B cell (primary cell): ENCODE results near the gene RIMS3. TPM values are rescaled to one million over a fixed set of nuclear protein-coding genes. Genes with fewer than 3 reads are reported as not detected.
A peak's percentile ranks its signal among the peaks of the same experiment; 100 is the strongest.

ENCODE experiments used
- ATAC-seq: fragments of 200-7000 bp; cut with Tn5 transposase; one replicate; pipeline ENCODE4 v1.10.0; 2021; ENCODE audit warnings: low read depth, mild to moderate bottlenecking, moderate number of reproducible peaks, moderate library complexity
- CTCF ChIA-PET: fragments of 350-600 bp; sonication (Branson Sonifier 250); formaldehyde crosslinking; loops from one replicate; lab custom pipeline; 2021; ENCODE audit warnings: antibody characterized with exemption, inconsistent platforms; lab: Charles Lee
- POLR2A ChIA-PET: fragments of 350-600 bp; sonication (Branson Sonifier 250); formaldehyde crosslinking; loops from one replicate; lab custom pipeline; 2021; ENCODE audit warnings: antibody characterized with exemption; lab: Charles Lee
- DNase-seq: peaks from one replicate; pipeline ENCODE4 v3.0.0; 2013
- H2AFZ ChIP-seq: 2 replicates; pipeline ENCODE4 v1.6.1; 2012; ENCODE audit warnings: mild to moderate bottlenecking, low read depth, low read length; ENCODE audit not compliant: insufficient read depth, poor library complexity, severe bottlenecking
- H3K27ac ChIP-seq, 2 donors: 1 replicate in 1 of 2; 2 replicates in 1 of 2; pipeline ENCODE4 v1.5.1; 2012 to 2013; ENCODE audit warnings: low read length in 2 of 2, mild to moderate bottlenecking in 2 of 2, moderate library complexity in 1 of 2
- H3K27me3 ChIP-seq, 4 experiments: fragments of 200-600 bp in 1 of 4; sonication (generic) in 1 of 4; replicated peaks in 1 of 4; 1 replicate in 2 of 4; 2 replicates in 2 of 4; pipeline versions ENCODE4 v1.6.1 to v1.7.0; 2013 to 2016; ENCODE audit warnings: low read length in 3 of 4, mild to moderate bottlenecking in 2 of 4, mixed read lengths in 1 of 4, moderate library complexity in 1 of 4; ENCODE audit not compliant: insufficient read depth in 4 of 4, control insufficient read depth in 3 of 4; ENCODE audit errors: control extremely low read depth in 1 of 4
- H3K36me3 ChIP-seq, 2 experiments: replicated peaks in 1 of 2; 1 replicate in 1 of 2; 2 replicates in 1 of 2; pipeline versions ENCODE4 v1.6.1 to v1.7.1; 2013; ENCODE audit warnings: low read length in 1 of 2; ENCODE audit not compliant: insufficient read depth in 2 of 2, control insufficient read depth in 1 of 2; ENCODE audit errors: control extremely low read depth in 1 of 2, extremely low read depth in 1 of 2
- H3K4me1 ChIP-seq, 2 donors: fragments of 200-600 bp in 1 of 2; sonication (generic) in 1 of 2; 1 replicate in 1 of 2; 2 replicates in 1 of 2; pipeline versions ENCODE4 v1.5.1 to v1.6.1; 2013 to 2017; ENCODE audit warnings: low read length in 2 of 2; ENCODE audit not compliant: control insufficient read depth in 2 of 2, insufficient read depth in 2 of 2
- H3K4me2 ChIP-seq: replicated peaks from 2 replicates; pipeline ENCODE3; 2012; ENCODE audit warnings: mild to moderate bottlenecking, low read depth, low read length; ENCODE audit not compliant: poor library complexity, severe bottlenecking
- H3K4me3 ChIP-seq, 5 experiments: fragments of 200-600 bp in 1 of 5; sonication (generic) in 1 of 5; 1 replicate in 3 of 5; 2 replicates in 2 of 5; pipeline versions ENCODE4 v1.5.1 to v1.7.0; 2011 to 2016; ENCODE audit warnings: low read length in 4 of 5, mild to moderate bottlenecking in 4 of 5, low read depth in 2 of 5, control low read depth in 1 of 5, moderate library complexity in 1 of 5; ENCODE audit not compliant: insufficient read depth in 1 of 5; ENCODE audit errors: control extremely low read depth in 1 of 5, extremely low read depth in 1 of 5
- H3K79me2 ChIP-seq: fragments of 200-600 bp; sonication (generic); one replicate; pipeline ENCODE4 v1.6.0; 2016; ENCODE audit warnings: low read length; ENCODE audit not compliant: control insufficient read depth, insufficient read depth
- H3K9ac ChIP-seq: fragments of 200-600 bp; sonication (generic); 2 replicates; pipeline ENCODE4 v1.6.1; 2017; ENCODE audit warnings: mild to moderate bottlenecking, low read length, moderate library complexity
- H3K9me3 ChIP-seq, 3 donors: one replicate each; pipeline versions ENCODE4 v1.6.1 to v1.7.1; 2013; ENCODE audit warnings: low read length in 2 of 3; ENCODE audit not compliant: control insufficient read depth in 2 of 3, insufficient read depth in 1 of 3; ENCODE audit errors: control extremely low read depth in 1 of 3
- H4K20me1 ChIP-seq: 2 replicates; pipeline ENCODE4 v1.6.0; 2012; ENCODE audit warnings: mild to moderate bottlenecking, low read length; ENCODE audit not compliant: insufficient read depth, control insufficient read depth, poor library complexity, severe bottlenecking
- H3K27ac Mint-ChIP-seq: one replicate; pipeline ENCODE4 v1.8.0; 2021; ENCODE audit warnings: mixed read lengths
- H3K27me3 Mint-ChIP-seq: one replicate; pipeline ENCODE4 v1.8.0; 2021; ENCODE audit warnings: mixed read lengths
- H3K4me1 Mint-ChIP-seq: one replicate; pipeline ENCODE4 v1.8.0; 2021; ENCODE audit warnings: mixed read lengths
- H3K4me3 Mint-ChIP-seq: one replicate; pipeline ENCODE4 v1.8.0; 2021; ENCODE audit warnings: mixed read lengths
- H3K9me3 Mint-ChIP-seq: one replicate; pipeline ENCODE4 v1.8.0; 2022; ENCODE audit warnings: mixed read lengths; ENCODE audit not compliant: insufficient read depth
- EZH2 ChIP-seq: IDR thresholded peaks from 2 replicates; pipeline ENCODE4 v1.6.1; 2012; ENCODE audit warnings: borderline replicate concordance, low read depth, mild to moderate bottlenecking, moderate library complexity, low read length; ENCODE audit not compliant: insufficient read depth, poor library complexity, severe bottlenecking
- WGBS: methylation state at CpG from one replicate; pipeline ENCODE4 v1.1.5; 2013; ENCODE audit warnings: missing lambda C conversion rate; ENCODE audit not compliant: insufficient coverage; 5-methylcytosine and 5-hydroxymethylcytosine counted together
- intact Hi-C: fragments of 100-400 bp; cut with micrococcal nuclease; formaldehyde crosslinking; loops from one replicate; pipeline ENCODE4 v1.10.0; 2022
- polyA plus RNA-seq: library from polyadenylated mRNA; depleted of rRNA; stranded (reverse); fragments of >200 nt; gene quantifications from 2 replicates; pipeline ENCODE4 v1.2.3, GENCODE V29; 2012
- total RNA-seq, 2 donors: library from RNA; stranded (reverse); fragments of 120-200 nt in 1 of 2; gene quantifications; 1 replicate in 1 of 2; 2 replicates in 1 of 2; pipeline versions ENCODE4 v1.2.3 to v1.2.4, GENCODE V29; 2013 to 2022
- TF ChIP-seq, protein P1 (sequence below): fragments of 200-600 bp; IDR thresholded peaks from one replicate; pipeline ENCODE4 v1.8.0; 2022; ENCODE audit warnings: antibody characterized with exemption, mild to moderate bottlenecking

RIMS3 gene
- total and polyA plus RNA-seq, 2 donors (not counting 1 experiment from before 2014, with no cell fraction given): 1.1 to 5.4 TPM

- DNase-seq (no peak), ATAC-seq (no peak)
- H3K4me3 ChIP-seq: no peak overlapping the region
- H4K20me1 ChIP-seq: peaks cover 6% of the 10 kb centered on the region
- H3K4me3 Mint-ChIP-seq: peak overlapping the region; percentile 32
- H2AFZ ChIP-seq: no peak overlapping the region
- H3K79me2 ChIP-seq: peaks cover 73% of the 10 kb centered on the region
- H3K4me1 Mint-ChIP-seq: peaks cover 81% of the 10 kb centered on the region
- H3K27ac Mint-ChIP-seq: peak overlapping the region; percentile 71
- H3K4me2 ChIP-seq: peak overlapping the region; percentile 24
- no peak overlapping the region for H3K9ac ChIP-seq
- peaks cover 2% of the 10 kb centered on the region for H3K9me3 Mint-ChIP-seq
- H3K4me1 ChIP-seq: peaks cover 44 to 65% of the 10 kb centered on the region in 2 donors
- H3K36me3 ChIP-seq: no peaks in the 10 kb centered on the region
- no peaks in the 10 kb centered on the region for H3K27me3 ChIP-seq
- no CpG with 5 or more reads among the region's 2 CpGs for WGBS
- intact Hi-C loops: loop anchor here (5.0 to 10.0 kb wide), 3 partner anchors 123 to 310 kb away; partner anchors contain the start of gene ZFP69
- peak overlapping the region in 1 of 2 donors; percentile 100 for H3K27ac ChIP-seq
- POLR2A ChIA-PET: interaction anchor here (1.8 kb wide), 1 partner anchor 17 kb away, joined by 5 read pairs; no protein-coding TSS in a partner anchor
- CTCF ChIA-PET: interaction anchor here (1.2 to 8.5 kb wide), 3 partner anchors 14 to 26 kb away, joined by 3 to 48 read pairs (median 3); partner anchors contain the start of gene RIMS3
- no peak for TF ChIP-seq EZH2
- TF ChIP-seq, protein P1, sequence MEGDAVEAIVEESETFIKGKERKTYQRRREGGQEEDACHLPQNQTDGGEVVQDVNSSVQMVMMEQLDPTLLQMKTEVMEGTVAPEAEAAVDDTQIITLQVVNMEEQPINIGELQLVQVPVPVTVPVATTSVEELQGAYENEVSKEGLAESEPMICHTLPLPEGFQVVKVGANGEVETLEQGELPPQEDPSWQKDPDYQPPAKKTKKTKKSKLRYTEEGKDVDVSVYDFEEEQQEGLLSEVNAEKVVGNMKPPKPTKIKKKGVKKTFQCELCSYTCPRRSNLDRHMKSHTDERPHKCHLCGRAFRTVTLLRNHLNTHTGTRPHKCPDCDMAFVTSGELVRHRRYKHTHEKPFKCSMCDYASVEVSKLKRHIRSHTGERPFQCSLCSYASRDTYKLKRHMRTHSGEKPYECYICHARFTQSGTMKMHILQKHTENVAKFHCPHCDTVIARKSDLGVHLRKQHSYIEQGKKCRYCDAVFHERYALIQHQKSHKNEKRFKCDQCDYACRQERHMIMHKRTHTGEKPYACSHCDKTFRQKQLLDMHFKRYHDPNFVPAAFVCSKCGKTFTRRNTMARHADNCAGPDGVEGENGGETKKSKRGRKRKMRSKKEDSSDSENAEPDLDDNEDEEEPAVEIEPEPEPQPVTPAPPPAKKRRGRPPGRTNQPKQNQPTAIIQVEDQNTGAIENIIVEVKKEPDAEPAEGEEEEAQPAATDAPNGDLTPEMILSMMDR: no peak
- H3K27me3 Mint-ChIP-seq: no peaks in the 10 kb centered on the region
- H3K9me3 ChIP-seq: peaks cover 0 to 3% (median 0%) of the 10 kb centered on the region in 3 donors
Measured at GRCh38 chr1:40694353-40694874, 28.9 kb upstream of the RIMS3 start.

DNA sequence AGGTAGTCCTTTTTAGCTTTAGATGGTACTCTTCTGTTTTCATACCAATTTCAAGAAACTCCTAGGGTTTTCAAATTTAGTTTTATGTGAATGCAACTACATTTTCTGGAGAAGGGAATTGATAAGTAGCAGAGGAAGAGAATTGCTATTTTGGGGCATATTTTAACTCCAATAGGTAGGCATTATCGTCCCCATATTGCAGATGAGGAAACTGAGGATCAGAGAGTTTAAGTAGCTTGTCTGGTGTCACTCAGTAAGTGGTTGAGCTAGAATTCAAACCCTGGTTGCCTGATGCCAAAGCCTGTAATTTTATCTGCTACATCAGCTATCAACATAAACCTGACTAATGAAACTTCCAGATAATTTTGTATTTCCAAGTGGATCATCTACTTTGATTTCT is 27.9 kb upstream of the RIMS3 start:
- no peaks in the 10 kb centered on the region for H3K27me3 ChIP-seq
- peaks cover 0 to 3% (median 0%) of the 10 kb centered on the region in 3 donors for H3K9me3 ChIP-seq
- H2AFZ ChIP-seq: no peak overlapping the region
- peak overlapping the region; percentile 99 to 100 for H3K27ac ChIP-seq
- Mint-ChIP-seq H3K27ac (peak overlapping the region; percentile 97), H3K4me3 (peak overlapping the region; percentile 98), H3K27me3 (no peaks in the 10 kb centered on the region), H3K4me1 (peaks cover 77% of the 10 kb centered on the region), H3K9me3 (peaks cover 2% of the 10 kb centered on the region)
- CTCF ChIA-PET: interaction anchor here (1.2 to 8.5 kb wide), 5 partner anchors 15 to 549 kb away, joined by 3 to 48 read pairs (median 5); partner anchors contain the start of gene RIMS3
- no CpG with 5 or more reads among the region's 1 CpG for WGBS
- peak overlapping the region; percentile 96 for H3K4me2 ChIP-seq
- no peak for TF ChIP-seq EZH2
- TF ChIP-seq, protein P1: no peak
- H4K20me1 ChIP-seq: peaks cover 6% of the 10 kb centered on the region
- H3K4me1 ChIP-seq: peaks cover 40 to 57% of the 10 kb centered on the region in 2 donors
- ATAC-seq (no peak), DNase-seq (no peak)
- no peaks in the 10 kb centered on the region for H3K36me3 ChIP-seq
- intact Hi-C loops: loop anchor here (5.0 to 10.0 kb wide), 3 partner anchors 124 to 309 kb away; partner anchors contain the start of gene ZFP69
- peak overlapping the region; percentile 98 for H3K9ac ChIP-seq
- POLR2A ChIA-PET: interaction anchor here (1.8 kb wide), 1 partner anchor 18 kb away, joined by 5 read pairs; no protein-coding TSS in a partner anchor
- no peak overlapping the region for H3K4me3 ChIP-seq
- peaks cover 63% of the 10 kb centered on the region for H3K79me2 ChIP-seq
